GM18520 (cell line): ENCODE data around the gene PTPN4.
"Not testable (repeated sequence)": the region's sequence is repeated elsewhere in the genome, so short reads cannot be mapped to it uniquely, and the experiment has no call there.

ENCODE experiments used
- ATAC-seq: cut with Tn5 transposase; IDR thresholded peaks from one replicate; pipeline ENCODE4 v1.9.1; 2021; ENCODE audit not compliant: unreplicated experiment

Gene PTPN4

DNA sequence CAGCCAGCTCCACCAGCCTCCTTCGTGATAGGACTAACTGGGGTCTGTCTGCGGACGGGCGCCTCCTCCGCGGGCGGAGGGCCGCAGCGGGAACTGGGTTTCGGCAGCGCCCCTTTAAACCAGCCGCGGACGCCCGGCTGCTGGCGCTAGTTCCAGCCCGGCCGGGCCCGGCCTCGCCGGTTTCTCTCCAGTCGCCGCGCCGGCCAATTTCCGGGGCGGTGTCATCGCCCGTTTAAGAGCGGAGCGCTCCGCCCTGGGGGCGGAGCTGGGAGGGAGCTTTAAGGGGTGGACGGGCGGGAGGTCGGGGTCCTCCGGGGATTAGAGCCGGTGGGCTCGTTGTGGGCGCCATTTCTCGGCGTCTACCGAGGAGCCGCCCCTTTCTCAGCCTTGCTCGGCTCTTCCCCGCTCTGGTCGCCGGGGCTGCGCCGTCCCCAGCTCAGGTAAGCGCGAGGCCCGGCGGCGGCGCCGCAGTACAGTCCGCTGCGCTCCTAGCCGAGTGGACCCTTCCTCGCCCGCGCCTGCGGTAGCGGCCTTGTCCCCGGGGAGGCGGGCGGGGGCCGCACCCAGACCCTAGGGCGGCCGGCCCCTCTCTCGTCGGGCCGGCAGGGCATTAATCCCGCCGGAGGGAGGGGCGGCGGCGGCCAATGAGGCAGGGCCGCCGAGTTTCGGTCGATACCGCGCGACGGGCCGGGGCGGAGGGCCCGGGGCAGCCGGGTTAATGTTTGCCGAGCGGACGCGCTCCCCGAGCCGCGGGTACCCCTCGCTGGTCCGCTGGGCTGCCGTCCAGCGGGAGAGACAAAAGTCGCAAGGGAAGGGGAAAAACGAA is 253.3 kb downstream of the PTPN4 start, which contains the start of gene EPB41L5:
EPB41L5 (plus strand) TSS at position 307 of the 826 bp plus-strand sequence. CDS start 6,008 bp downstream, outside the sequence.
- peak; percentile 89 for ATAC-seq

- ATAC-seq, result no peak
Observed at GRCh38 chr2:120013597-120014223, 254.0 kb downstream of the PTPN4 start.

GRCh38 chr2:120014226-120014980 is 254.7 kb downstream of the PTPN4 start:
- ATAC-seq, result no peak

DNA sequence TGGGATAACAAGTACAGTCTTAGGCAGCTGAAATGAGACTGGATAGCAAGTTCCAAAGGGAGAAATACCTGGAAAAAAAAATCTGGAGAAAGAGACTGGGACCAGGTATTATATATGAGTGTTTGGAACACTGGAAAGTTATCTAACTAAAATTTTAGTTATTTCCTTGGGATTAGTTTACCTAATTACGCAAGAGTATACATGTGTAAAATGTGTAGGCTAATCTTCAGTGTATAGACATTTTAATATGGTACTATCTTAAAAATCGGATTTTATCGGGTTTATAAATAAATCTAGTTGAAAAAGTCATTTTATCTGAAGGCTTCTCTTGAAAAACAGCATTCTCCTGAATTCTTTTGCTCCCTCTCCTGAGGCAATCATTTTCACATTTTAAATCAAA is 257.1 kb downstream of the PTPN4 start:
- no peak for ATAC-seq

- ATAC-seq, result no peak
Observed at GRCh38 chr2:120017201-120017600, 257.5 kb downstream of the PTPN4 start.

DNA sequence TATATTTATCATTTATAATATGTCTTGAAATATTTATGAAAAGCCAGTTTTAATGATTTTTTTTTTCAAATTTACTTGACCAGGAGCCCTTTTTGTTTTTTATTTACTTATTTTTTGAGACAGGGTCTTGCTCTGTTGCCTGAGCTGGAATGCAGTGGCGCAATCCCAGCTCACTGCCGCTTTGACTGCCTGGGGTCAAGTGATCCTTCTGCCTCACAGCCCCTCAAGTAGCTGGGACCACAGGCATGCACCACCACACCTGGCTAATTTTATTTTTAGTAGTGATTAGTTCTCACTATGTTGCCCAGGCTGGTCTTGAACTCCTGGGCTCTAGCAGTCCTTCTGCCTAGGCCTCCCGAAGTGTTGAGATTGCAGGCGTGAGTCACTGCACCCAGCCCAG is 258.8 kb downstream of the PTPN4 start:
- ATAC-seq, result no peak

GRCh38 chr2:120020554-120020953 is 260.8 kb downstream of the PTPN4 start:
- ATAC-seq, result no peak

- not testable (repeated sequence) for ATAC-seq
Observed at GRCh38 chr2:120022505-120022904, 262.8 kb downstream of the PTPN4 start.

DNA sequence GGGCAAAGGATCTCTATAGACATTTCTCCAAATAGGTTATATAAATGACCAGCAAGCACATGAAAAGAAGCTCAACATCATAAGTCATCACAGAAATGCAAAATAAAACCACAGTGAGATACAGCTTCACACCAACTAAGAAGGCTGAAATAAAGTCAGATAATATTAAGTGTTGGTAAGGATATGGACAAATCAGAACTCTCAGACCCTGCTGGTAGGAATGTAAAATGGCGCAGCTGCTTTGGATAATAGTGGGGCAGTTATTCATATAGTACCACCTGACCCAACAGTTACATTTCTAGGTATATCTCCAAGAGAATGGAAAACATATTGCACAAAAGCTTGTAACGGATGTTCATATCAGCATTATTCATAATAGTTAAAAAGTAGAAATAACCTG is 267.2 kb downstream of the PTPN4 start:
- ATAC-seq, result no peak

DNA sequence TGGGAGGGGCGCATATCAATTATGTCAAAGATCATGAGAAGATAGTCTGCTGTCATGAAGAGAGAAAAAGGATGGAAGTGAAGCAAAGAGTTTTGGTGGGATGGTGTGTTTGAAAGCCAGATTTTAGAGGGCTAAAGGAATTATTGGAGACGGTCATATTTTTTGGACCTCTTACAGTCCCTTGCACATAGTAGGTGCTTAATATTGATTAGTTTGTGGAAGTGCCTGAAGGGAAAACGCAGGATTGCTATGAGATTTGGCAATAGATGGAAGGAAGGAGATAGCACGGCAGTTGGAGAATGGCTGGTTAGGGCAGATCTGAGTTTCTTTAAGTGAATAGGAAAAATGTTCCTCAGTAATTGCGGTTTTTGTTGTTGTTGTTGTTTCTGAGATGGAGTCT is 269.1 kb downstream of the PTPN4 start:
- ATAC-seq, result no peak

DNA sequence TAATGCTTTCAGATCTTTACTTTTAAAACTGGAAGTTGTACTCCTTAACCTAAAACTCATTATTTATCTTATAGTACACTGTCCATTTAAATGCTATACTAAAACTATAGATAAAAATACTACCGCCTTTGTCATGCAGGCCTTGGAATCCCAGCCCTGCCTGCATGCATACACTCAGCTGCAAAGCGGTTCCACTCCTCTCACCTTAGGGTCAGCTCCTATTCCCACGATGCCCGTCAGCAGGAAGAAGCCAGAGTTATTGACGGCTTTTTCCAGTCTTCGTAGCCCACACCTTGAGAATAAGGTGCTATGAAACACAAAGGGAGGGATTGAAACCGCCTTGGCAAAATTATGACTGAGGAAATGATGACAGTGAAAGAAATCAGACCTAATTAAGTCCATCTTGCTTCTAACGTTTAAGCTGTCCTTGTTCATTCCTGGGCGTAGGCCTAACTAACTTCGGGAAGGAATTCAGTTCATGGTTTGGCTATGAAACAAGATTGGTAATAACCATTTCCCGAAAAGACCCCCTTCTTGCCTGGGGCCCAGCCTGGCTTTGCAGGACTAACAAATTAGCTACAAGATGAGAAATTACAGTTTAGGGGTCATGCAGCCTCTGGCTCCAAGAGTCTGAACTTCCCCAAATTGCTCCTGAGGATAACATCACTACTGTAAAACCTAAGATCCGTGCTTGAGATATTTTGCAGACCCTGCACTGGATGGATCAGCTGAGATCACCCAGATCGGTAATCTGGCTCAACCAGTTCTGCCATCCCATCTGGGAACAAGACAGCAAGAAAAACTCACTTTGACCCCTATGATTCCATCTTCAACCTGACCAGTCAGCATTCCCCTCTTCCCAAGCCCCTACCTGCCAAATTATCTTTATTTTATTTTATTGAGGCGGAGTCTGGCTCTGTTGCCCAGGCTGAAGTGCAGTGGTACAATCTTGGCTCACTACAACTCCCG is 270.2 kb downstream of the PTPN4 start:
- ATAC-seq, result no peak

DNA sequence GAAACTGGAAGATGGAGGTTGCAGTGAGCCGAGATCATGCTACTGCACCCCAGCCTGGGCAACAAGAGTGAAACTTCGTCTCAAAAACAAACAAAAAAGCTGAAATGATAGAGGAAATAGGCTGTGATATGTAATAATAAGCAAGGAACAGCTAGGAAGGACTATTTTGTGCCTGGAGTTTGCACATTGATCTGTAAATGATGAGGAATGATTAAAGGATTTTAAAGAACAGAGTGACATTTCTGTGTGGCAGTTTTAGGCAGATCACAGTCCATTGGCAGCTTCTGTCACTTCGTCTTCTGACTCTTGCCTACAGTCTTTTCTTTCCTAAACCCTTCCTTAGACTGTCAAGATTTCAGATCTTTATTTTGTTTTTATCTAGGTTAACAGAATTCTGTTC is 272.6 kb downstream of the PTPN4 start:
- ATAC-seq, result no peak
